ENCODE data around the gene CES5A.
"Not testable (repeated sequence)": the region's sequence is repeated elsewhere in the genome, so short reads cannot be mapped to it uniquely, and the experiment has no call there.

The CES5A gene

DNA sequence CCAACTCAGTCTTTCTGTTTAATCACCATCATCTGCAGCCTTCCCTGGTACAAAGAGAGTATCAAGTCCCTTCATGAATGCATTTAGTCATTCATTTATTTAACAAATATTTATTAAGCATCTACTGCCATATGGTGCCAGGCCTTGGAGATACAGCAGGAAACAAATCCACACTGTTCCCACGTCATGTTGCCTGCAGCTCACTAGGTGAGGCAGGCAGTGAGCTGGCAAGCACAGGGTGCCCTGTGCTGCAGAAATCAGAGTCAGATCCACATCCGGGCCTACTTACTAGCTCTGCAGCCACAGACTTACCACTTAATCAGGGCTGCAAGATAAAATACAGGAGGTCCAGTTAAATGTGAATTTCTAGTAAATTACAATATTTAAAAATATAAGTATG, 38.5 kb upstream of the CES5A start:
- no peak overlapping the region for H3K27ac ChIP-seq
- no peak overlapping the region for H3K4me3 ChIP-seq
- peaks cover 0 to under 1% of the 10 kb centered on the region in 2 donors for H3K27me3 ChIP-seq
- intact Hi-C loops (cut with DNase I; ENCODE audit: low total_unique reads) = no loop called here
- DNase-seq = no peak
- peaks cover 0 to 5% (median 0%) of the 10 kb centered on the region in 3 donors for H3K9me3 ChIP-seq
- H3K4me1 ChIP-seq = peaks cover 0 to 6% (median 0%) of the 10 kb centered on the region in 4 donors
- TF ChIP-seq, protein P1, sequence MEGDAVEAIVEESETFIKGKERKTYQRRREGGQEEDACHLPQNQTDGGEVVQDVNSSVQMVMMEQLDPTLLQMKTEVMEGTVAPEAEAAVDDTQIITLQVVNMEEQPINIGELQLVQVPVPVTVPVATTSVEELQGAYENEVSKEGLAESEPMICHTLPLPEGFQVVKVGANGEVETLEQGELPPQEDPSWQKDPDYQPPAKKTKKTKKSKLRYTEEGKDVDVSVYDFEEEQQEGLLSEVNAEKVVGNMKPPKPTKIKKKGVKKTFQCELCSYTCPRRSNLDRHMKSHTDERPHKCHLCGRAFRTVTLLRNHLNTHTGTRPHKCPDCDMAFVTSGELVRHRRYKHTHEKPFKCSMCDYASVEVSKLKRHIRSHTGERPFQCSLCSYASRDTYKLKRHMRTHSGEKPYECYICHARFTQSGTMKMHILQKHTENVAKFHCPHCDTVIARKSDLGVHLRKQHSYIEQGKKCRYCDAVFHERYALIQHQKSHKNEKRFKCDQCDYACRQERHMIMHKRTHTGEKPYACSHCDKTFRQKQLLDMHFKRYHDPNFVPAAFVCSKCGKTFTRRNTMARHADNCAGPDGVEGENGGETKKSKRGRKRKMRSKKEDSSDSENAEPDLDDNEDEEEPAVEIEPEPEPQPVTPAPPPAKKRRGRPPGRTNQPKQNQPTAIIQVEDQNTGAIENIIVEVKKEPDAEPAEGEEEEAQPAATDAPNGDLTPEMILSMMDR (IDR thresholded peaks at IDR 0.05) = no peak
- no peaks in the 10 kb centered on the region for H3K36me3 ChIP-seq

DNA sequence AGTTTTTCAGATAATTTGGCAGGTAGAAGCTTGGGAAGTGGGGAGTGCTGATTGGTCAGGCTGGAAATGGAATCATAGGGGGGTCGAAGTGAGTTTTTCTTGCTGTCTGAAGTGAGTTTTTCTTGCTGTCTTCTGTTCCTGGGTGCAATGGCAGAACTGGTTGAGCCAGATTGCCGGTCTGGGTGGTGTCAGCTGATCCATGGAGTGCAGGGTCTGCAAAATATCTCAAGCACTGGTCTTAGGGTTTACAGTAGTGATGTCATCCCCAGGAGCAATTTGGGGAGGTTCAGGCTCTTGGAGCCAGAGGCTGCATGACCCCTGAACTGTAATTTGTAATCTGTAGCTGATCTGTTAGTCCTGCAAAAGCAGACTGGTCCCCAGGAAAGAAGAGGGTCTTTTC, 37.9 kb upstream of the CES5A start:
- H3K27me3 ChIP-seq; H3K27ac ChIP-seq; H3K36me3 ChIP-seq; H3K4me1 ChIP-seq; H3K4me3 ChIP-seq; DNase-seq; H3K9me3 ChIP-seq; intact Hi-C loops (cut with DNase I; ENCODE audit: low total_unique reads): not testable (repeated sequence)

- TF ChIP-seq, protein P1 (IDR thresholded peaks at IDR 0.05) = no peak
- Histone ChIP-seq H3K27ac (no peak overlapping the region), H3K36me3 (no peaks in the 10 kb centered on the region), H3K4me3 (no peak overlapping the region), H3K4me1 (peaks cover 0 to 6% (median 0%) of the 10 kb centered on the region in 4 donors), H3K9me3 (peaks cover 0 to 5% (median 0%) of the 10 kb centered on the region in 3 donors), H3K27me3 (no peaks in the 10 kb centered on the region)
- intact Hi-C loops (cut with DNase I; ENCODE audit: low total_unique reads) = no loop called here
- DNase-seq = no peak
Observed at GRCh38 chr16:55912022-55912421, 36.8 kb upstream of the CES5A start.

- intact Hi-C loops (cut with DNase I; ENCODE audit: low total_unique reads) = no loop called here
- Histone ChIP-seq H3K27me3 (no peaks in the 10 kb centered on the region), H3K9me3 (peaks cover 0 to 5% (median 0%) of the 10 kb centered on the region in 3 donors), H3K4me1 (peaks cover 0 to 6% (median 0%) of the 10 kb centered on the region in 4 donors), H3K4me3 (no peak overlapping the region), H3K27ac (no peak overlapping the region), H3K36me3 (no peaks in the 10 kb centered on the region)
- DNase-seq = no peak
- TF ChIP-seq, protein P1 (IDR thresholded peaks at IDR 0.05) = no peak
Observed at GRCh38 chr16:55911616-55912015, 36.4 kb upstream of the CES5A start.

- intact Hi-C loops (cut with DNase I; ENCODE audit: low total_unique reads) = no loop called here
Observed at GRCh38 chr16:55909876-55910275, 34.7 kb upstream of the CES5A start.

DNA sequence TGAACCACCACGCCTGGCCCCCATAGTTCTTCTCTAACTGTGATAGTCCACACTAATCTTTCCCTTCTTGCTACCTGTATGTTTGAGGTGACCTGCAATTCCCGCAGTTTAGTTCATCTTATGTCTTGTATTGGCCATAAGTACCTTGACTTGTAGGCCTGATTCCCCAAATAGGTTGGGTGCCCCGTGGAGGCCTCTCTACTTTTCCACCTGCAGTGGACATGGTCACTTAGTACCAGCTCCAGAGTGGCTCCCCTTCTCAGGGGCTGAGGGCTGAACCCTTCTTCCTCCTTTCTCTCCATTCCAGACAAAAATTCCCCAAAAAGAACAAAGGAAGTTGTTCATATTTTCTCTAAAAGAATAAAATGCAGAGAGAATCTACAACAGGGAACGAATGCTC, 33.5 kb upstream of the CES5A start:
- H3K36me3 ChIP-seq = no peaks in the 10 kb centered on the region
- TF ChIP-seq, protein P1 (IDR thresholded peaks at IDR 0.05) = no peak
- H3K9me3 ChIP-seq = peaks cover 5 to 14% (median 12%) of the 10 kb centered on the region in 3 donors
- intact Hi-C loops (cut with DNase I; ENCODE audit: low total_unique reads) = no loop called here
- H3K4me1 ChIP-seq = peaks cover 0 to 6% (median 0%) of the 10 kb centered on the region in 4 donors
- H3K27me3 ChIP-seq = no peaks in the 10 kb centered on the region
- H3K4me3 ChIP-seq = no peak overlapping the region
- no peak overlapping the region for H3K27ac ChIP-seq
- no peak for DNase-seq

More at GRCh38 chr16:55909876-55910275, 34.7 kb upstream of the CES5A start:
- DNase-seq = no peak
- peaks cover 0 to 5% (median 1%) of the 10 kb centered on the region in 3 donors for H3K9me3 ChIP-seq
- no peak overlapping the region for H3K4me3 ChIP-seq
- no peaks in the 10 kb centered on the region for H3K27me3 ChIP-seq
- H3K27ac ChIP-seq = no peak overlapping the region
- H3K36me3 ChIP-seq = no peaks in the 10 kb centered on the region
- TF ChIP-seq, protein P1 (IDR thresholded peaks at IDR 0.05) = no peak
- peaks cover 0 to 6% (median 0%) of the 10 kb centered on the region in 4 donors for H3K4me1 ChIP-seq

Measured in tibial artery (tissue), 4 donors.